Thymus (tissue), 11 donors: ENCODE results near the gene CCDC60. TPM values are rescaled to one million over a fixed set of nuclear protein-coding genes. Genes with fewer than 3 reads are reported as not detected.

Source experiments
- DNase-seq, 9 donors: peaks; one replicate each; pipeline ENCODE4 v3.0.0-alpha.2; 2013; ENCODE audit warnings: low spot score in 9 of 9, low read depth in 6 of 9, missing footprints in 1 of 9
- H3K27ac ChIP-seq, 2 donors: one replicate each; pipeline ENCODE4 v1.5.1; 2013; ENCODE audit warnings: control low read depth in 1 of 2, low read depth in 1 of 2, low read length in 1 of 2, mild to moderate bottlenecking in 1 of 2, moderate library complexity in 1 of 2
- H3K27me3 ChIP-seq, 2 donors: one replicate each; pipeline ENCODE4 v1.5.1; 2013; ENCODE audit warnings: low read length in 1 of 2; ENCODE audit not compliant: control insufficient read depth in 2 of 2, insufficient read depth in 1 of 2
- H3K36me3 ChIP-seq, 2 donors: one replicate each; pipeline ENCODE4 v1.5.1; 2013; ENCODE audit warnings: low read length in 1 of 2, mild to moderate bottlenecking in 1 of 2, moderate library complexity in 1 of 2; ENCODE audit not compliant: control insufficient read depth in 2 of 2, insufficient read depth in 2 of 2
- H3K4me1 ChIP-seq, 2 donors: one replicate each; pipeline ENCODE4 v1.5.1; 2013; ENCODE audit warnings: low read length in 2 of 2; ENCODE audit not compliant: control insufficient read depth in 2 of 2, insufficient read depth in 2 of 2
- H3K4me3 ChIP-seq, 2 donors: one replicate each; pipeline ENCODE4 v1.5.1; 2013; ENCODE audit warnings: low read length in 2 of 2, control low read depth in 1 of 2, mild to moderate bottlenecking in 1 of 2
- H3K9me3 ChIP-seq, 2 donors: one replicate each; pipeline ENCODE4 v1.5.1; 2013; ENCODE audit warnings: low read length in 1 of 2, mild to moderate bottlenecking in 1 of 2; ENCODE audit not compliant: control insufficient read depth in 2 of 2, insufficient read depth in 1 of 2
- WGBS: extraction: QIAGEN DNeasy Blood & Tissue Kit; methylation state at CpG from one replicate; pipeline ENCODE4 v1.1.7; 2013; 5-methylcytosine and 5-hydroxymethylcytosine counted together
- polyA plus RNA-seq: library from polyadenylated mRNA; stranded (reverse); fragments of 200-250 nt; gene quantifications from one replicate; pipeline ENCODE4 v1.2.3, GENCODE V29; 2013
- total RNA-seq: library from RNA; stranded (reverse); fragments of 120-200 nt; gene quantifications from one replicate; pipeline ENCODE4 v1.2.4, GENCODE V29; 2013
- donor health status: healthy.

The CCDC60 gene
- total and polyA plus RNA-seq, 2 donors = 0.37 to 0.52 TPM

DNA sequence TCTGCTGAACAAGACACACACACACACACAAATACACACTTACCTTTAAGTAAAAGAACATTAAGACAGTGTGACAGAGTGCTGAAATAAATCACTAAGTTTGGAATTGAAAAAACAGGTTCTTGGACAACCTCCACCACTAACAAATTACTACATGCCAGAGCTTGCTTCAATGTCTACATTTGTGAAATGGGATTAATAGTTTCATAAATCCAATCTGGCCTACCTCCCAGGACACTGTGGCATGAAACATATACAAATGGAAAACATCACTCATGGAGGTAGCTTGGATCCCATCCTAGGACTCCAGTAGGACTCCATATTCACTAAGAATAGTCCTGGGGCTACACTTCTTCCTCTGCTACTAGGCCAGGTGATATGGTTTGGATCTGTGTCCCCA is 8.2 kb upstream of the CCDC60 start:
- no peak overlapping the region for H3K27ac ChIP-seq
- no peaks in the 10 kb centered on the region for H3K36me3 ChIP-seq
- no peak for DNase-seq
- H3K4me1 ChIP-seq = no peaks in the 10 kb centered on the region
- H3K4me3 ChIP-seq = no peak overlapping the region
- H3K9me3 ChIP-seq = no peaks in the 10 kb centered on the region
- H3K27me3 ChIP-seq = no peaks in the 10 kb centered on the region

DNA sequence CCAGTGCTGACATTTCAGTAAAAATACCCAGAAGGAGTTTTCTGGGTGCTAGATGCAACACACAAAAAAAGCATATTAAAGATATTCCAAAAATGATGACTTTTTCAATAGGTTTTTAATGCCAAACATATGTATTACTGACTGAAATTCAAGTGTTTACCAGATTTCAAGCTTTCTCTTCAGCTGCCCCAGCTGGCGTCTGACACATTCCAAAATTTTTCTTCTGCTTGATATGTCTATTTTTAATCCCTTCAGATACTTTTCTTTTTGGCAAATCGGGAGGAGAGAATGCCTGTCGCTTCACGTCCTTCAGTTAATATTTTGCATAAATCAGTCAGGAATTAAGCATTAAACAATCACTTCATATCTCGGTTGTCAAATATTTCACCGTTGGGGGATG is 7.1 kb upstream of the CCDC60 start:
- DNase-seq = no peak
- Histone ChIP-seq H3K4me1 (no peaks in the 10 kb centered on the region), H3K27me3 (no peaks in the 10 kb centered on the region), H3K27ac (no peak overlapping the region), H3K36me3 (no peaks in the 10 kb centered on the region), H3K9me3 (no peaks in the 10 kb centered on the region), H3K4me3 (no peak overlapping the region)
- WGBS = 86% methylated on average over 6 of the region's 6 CpGs

DNA sequence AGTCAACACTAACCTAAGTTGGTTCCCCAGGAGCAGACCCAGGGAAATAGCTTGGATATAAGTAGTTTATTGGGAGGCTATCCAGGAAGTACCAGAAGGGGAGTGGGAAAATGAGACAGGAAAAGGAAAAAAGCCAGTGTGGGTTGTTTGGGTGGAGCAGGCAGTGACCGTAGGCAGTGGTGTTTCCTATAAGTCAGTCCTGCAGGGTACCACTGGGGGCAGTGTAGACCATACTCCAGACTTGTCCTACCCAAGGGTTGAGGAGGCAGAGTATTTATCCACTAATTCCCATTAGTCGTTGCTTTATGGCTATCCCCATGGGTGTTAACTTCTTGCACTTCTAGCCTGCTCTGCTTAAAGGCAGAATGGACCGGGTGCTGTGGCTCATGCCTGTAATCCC is 6.4 kb upstream of the CCDC60 start:
- DNase-seq = no peak
- H3K4me3 ChIP-seq = no peak overlapping the region
- H3K9me3 ChIP-seq = no peaks in the 10 kb centered on the region
- whole genome bisulfite sequencing = 55% methylated on average over 3 of the region's 3 CpGs
- no peaks in the 10 kb centered on the region for H3K36me3 ChIP-seq
- no peak overlapping the region for H3K27ac ChIP-seq
- no peaks in the 10 kb centered on the region for H3K4me1 ChIP-seq
- H3K27me3 ChIP-seq = no peaks in the 10 kb centered on the region

DNA sequence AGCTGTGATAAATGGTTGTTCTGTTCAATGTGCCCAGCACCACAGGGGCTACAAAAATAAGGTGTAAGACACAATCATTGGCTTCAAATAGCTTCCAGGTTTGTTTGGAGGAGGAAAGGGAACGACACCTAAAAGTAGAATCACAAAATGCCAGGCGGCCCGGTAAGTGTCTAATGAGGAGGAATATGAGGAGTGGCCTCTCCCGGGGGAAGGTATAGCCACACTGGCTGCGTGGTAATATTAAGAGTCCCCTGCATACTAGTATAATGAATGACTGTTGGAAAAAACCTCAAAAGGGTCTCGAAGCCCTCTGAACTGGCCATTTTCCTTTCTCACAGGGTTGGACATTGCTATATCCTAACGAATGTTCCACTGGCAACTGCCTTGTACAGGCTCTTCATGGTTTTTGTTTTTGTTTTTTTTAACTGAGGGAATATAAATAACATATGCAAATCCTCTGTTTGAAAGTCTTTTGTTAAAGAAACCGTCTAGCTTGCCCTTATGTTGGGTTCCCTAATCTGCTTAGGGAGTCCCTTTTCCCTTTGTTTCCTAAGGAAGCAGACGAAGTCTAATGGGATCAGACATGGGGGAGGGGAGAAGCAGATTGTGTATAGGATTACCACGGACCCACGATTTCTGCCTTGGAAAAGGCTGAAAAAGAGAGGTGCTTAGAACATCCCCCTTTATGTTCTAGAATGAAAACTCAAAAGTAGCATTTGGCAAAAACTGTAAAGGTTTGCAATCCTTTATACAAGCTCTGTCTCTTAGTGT is 4.2 kb downstream of the CCDC60 start:
- Histone ChIP-seq H3K27me3 (peaks cover 0 to 6% of the 10 kb centered on the region in 2 donors), H3K4me3 (no peak overlapping the region), H3K9me3 (no peaks in the 10 kb centered on the region), H3K36me3 (no peaks in the 10 kb centered on the region), H3K4me1 (no peaks in the 10 kb centered on the region), H3K27ac (no peak overlapping the region)
- no peak for DNase-seq
- 45% methylated on average over 11 of the region's 11 CpGs for WGBS

DNA sequence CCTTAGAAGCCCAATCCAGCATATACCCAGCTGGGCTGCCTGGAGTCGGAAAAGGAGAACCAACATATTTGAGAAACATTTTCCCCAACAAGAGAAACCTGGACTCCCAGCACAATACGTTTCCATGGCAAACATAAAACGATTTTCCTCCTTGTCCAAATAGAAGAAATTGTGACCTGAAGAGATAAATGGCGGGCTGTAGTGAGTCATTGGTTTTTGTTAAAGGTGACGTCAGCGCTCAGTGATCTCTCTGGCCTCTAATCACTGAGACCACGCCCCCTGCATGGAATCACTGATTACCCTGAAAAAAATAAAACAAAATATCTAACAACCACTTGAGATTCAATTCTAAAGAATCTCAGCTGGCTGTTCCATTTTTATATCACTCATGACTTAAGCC is 6.0 kb downstream of the CCDC60 start:
- no peaks in the 10 kb centered on the region for H3K27me3 ChIP-seq
- no peak for DNase-seq
- WGBS = 92% methylated on average over 7 of the region's 7 CpGs
- H3K9me3 ChIP-seq = no peaks in the 10 kb centered on the region
- no peak overlapping the region for H3K4me3 ChIP-seq
- H3K36me3 ChIP-seq = no peaks in the 10 kb centered on the region
- no peak overlapping the region for H3K27ac ChIP-seq
- H3K4me1 ChIP-seq = no peaks in the 10 kb centered on the region

DNA sequence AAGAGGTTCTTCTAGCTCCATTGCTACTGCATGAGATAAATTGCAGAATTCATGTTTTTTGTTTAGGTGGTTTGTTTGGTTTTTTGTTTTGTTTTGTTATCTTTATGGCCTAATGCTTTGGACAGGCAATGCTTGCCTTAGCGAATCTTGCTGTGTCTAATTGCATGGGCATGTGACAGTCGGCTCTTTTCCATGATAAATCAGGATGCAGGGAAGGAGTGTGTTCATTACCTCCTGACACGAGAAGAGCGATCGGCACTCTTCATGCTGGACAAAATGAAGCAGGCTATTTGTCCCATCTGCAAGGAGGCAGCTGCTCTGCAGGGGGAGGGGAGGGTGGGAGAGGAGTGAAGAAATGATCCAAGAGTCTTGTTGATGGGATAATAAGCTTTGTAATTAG is 6.5 kb downstream of the CCDC60 start:
- Histone ChIP-seq H3K27ac (no peak overlapping the region), H3K36me3 (no peaks in the 10 kb centered on the region), H3K4me3 (no peak overlapping the region), H3K9me3 (no peaks in the 10 kb centered on the region), H3K27me3 (no peaks in the 10 kb centered on the region), H3K4me1 (no peaks in the 10 kb centered on the region)
- DNase-seq = no peak
- 92% methylated on average over 5 of the region's 5 CpGs for WGBS

DNA sequence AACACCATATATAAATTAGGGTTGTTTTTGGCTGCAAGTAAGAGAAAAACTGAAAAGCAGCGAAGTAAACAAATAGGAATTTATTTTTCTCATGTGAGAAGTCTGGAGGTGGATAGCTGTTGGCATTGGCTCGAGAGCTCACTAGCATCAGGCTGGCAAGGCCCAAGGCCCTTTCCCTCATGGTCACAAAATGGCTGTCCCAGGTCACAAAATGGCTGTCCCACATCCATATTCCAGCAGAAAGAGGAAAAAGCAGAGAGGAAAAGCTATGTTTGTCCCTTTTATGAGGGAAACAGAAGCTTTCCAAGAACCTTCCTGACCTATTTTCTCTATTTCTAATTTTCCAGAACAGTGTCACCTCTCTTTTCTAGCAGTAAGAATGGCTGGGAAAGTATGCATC is 7.5 kb downstream of the CCDC60 start:
- no peak overlapping the region for H3K27ac ChIP-seq
- no peak for DNase-seq
- WGBS = 85% methylated on average over 2 of the region's 2 CpGs
- no peaks in the 10 kb centered on the region for H3K9me3 ChIP-seq
- H3K36me3 ChIP-seq = no peaks in the 10 kb centered on the region
- H3K27me3 ChIP-seq = no peaks in the 10 kb centered on the region
- no peaks in the 10 kb centered on the region for H3K4me1 ChIP-seq
- H3K4me3 ChIP-seq = no peak overlapping the region

DNA sequence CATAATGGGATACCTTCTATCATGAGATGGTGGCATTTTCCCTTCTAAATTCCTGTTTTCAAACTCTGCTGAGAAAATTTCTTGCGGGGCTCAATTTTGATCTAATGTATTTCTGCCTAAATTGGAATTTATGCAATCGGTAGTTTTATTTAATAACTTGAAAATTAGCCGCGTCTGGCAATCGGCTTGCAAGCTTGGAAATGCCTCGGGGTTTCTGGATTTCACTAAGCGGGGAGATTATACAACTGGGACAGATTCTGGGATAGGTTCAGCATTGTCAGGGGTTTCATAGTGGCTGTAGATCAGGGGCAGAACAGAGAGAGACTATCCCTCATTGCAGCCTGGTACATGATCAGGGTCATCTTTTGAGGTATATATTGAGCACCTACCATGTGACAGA is 8.6 kb downstream of the CCDC60 start:
- Histone ChIP-seq H3K36me3 (no peaks in the 10 kb centered on the region), H3K9me3 (no peaks in the 10 kb centered on the region), H3K27me3 (no peaks in the 10 kb centered on the region), H3K4me1 (no peaks in the 10 kb centered on the region), H3K27ac (no peak overlapping the region), H3K4me3 (no peak overlapping the region)
- no peak for DNase-seq
- WGBS = 97% methylated on average over 7 of the region's 7 CpGs

DNA sequence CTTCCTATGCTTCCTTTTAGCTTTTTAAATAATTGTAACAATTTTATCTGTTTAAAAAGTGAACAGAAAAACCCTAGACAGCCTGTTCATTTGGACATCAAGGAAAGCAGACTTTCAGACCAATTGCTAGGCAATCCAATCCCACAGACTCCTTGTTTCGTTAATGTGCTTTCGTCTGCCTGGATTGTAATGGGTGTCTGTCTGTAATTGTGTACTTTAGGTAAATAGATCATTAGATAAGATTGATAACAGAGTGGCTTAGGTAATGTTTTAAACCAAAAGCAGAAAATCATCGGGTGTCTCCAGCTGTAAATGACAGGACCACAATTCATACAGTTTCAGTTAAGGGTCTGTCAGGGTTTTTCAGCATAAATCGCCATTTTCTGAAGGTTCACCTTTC is 19.6 kb downstream of the CCDC60 start:
- Histone ChIP-seq H3K27me3 (no peaks in the 10 kb centered on the region), H3K27ac (no peak overlapping the region), H3K4me3 (no peak overlapping the region), H3K36me3 (no peaks in the 10 kb centered on the region), H3K4me1 (no peaks in the 10 kb centered on the region), H3K9me3 (no peaks in the 10 kb centered on the region)
- 69% methylated on average over 4 of the region's 4 CpGs for WGBS
- DNase-seq = no peak
